ENCODE data around the gene MRPS15.

Gene MRPS15

DNA sequence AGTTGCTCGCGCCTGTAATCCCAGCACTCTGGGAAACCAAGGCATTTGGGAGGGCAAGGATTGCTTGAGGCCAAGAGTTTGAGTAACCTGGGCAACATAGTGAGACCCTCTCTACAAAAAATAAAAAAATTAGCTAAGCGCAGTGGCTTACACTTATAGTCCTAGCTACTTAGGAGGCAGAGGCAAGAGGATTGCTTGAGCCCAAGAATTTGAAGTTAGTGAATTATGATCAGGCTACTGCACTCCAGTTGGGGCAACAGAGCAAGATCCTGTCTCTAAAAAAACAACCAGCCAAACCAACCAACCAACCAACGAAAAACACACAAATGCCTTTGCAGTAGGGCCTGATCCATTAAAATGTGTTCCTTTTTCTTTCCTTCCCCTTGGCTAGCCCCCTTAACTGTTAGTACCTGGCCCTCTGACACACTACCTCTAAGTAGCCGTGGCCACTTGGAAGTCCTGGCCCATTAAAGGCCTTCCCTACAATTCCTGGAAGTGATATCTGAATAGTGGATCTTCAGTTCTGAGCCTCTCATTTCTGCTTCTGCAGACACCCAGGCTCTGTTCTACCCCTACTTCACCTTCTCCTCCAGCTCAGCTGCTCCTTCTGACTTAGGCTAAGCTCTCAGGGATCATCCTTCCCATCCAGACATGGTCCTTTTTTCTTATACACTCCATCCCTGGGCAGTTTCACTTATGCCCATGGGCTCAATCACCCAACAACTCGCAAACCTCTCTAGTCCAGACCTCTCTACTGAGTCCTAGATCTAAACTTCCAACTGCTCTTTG, 10.4 kb downstream of the MRPS15 start:
- Histone ChIP-seq H3K23ac (ENCODE audit: low read length in 2 of 2) (no peak overlapping the region), H4K91ac (ENCODE audit: low read length) (no peak overlapping the region), H3K4me3 (ENCODE audit: insufficient read depth in 1 of 2, low read depth in 1 of 2, low read length in 2 of 2) (no peak overlapping the region), H3K79me1 (replicated peaks; ENCODE audit: low read length, poor library complexity, severe bottlenecking) (peaks cover 9% of the 10 kb centered on the region), H3K4ac (ENCODE audit: low read depth in 1 of 2, low read length in 2 of 2) (no peak overlapping the region), H3K9ac (ENCODE audit: low read length) (no peak overlapping the region), H3K14ac (ENCODE audit: low read length in 2 of 2) (no peak overlapping the region), H3K18ac (ENCODE audit: low read depth in 1 of 2, low read length in 2 of 2) (no peak overlapping the region), H2BK120ac (ENCODE audit: low read depth, low read length) (no peak overlapping the region), H3K4me1 (ENCODE audit: control insufficient read depth, insufficient read depth, low read depth, low read length) (peaks cover 8% of the 10 kb centered on the region), H2AK5ac (ENCODE audit: low read length, severe bottlenecking) (no peak overlapping the region), H3K36me3 (ENCODE audit: control insufficient read depth in 1 of 2, insufficient read depth in 2 of 2, low read depth in 1 of 2, low read length in 2 of 2) (peaks cover 20 to 43% of the 10 kb centered on the region in 2 experiments), H2BK12ac (ENCODE audit: low read length in 2 of 2) (no peak overlapping the region), H2BK15ac (ENCODE audit: low read depth, poor library complexity, severe bottlenecking) (no peak overlapping the region), H4K8ac (ENCODE audit: low read length) (no peak overlapping the region), H3K4me2 (ENCODE audit: low read length, poor library complexity, severe bottlenecking) (no peak overlapping the region), H2BK5ac (ENCODE audit: low read depth, low read length, poor library complexity, severe bottlenecking) (no peak overlapping the region), H3K9me3 (ENCODE audit: control insufficient read depth, low read length) (no peaks in the 10 kb centered on the region), H3K27ac (ENCODE audit: low read length, poor library complexity, severe bottlenecking) (no peak overlapping the region), H3K27me3 (ENCODE audit: control insufficient read depth in 1 of 2, insufficient read depth in 1 of 2, low read length in 2 of 2) (no peaks in the 10 kb centered on the region), H2AFZ (ENCODE audit: low read depth, low read length) (no peak overlapping the region)
- 99% methylated on average over 6 of the region's 6 CpGs for WGBS
- DNase-seq = no peak

DNA sequence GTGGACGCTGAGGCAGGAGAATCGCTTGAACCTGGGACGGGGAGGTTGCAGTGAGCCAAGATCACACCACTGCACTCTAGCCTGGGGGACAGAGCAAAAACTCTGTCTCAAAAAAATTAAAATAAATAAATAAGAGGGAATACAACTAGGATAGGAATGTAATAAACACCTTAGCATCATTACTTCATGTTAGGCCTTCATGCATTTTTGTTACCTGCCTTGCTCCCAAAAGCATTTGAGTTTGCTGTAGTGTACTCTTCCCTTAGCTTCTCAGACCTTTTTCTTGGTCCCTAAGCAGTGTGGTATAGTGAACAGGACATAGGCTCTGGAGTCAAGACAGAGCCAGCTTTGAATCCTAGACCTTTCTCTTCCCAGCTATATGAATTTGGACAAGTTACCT, 11.1 kb downstream of the MRPS15 start:
- H3K9ac ChIP-seq (ENCODE audit: low read length) = no peak overlapping the region
- H3K18ac ChIP-seq (ENCODE audit: low read depth in 1 of 2, low read length in 2 of 2) = no peak overlapping the region
- H2BK12ac ChIP-seq (ENCODE audit: low read length in 2 of 2) = no peak overlapping the region
- no peak overlapping the region for H3K4me3 ChIP-seq (ENCODE audit: insufficient read depth in 1 of 2, low read depth in 1 of 2, low read length in 2 of 2)
- H3K79me1 ChIP-seq (replicated peaks; ENCODE audit: low read length, poor library complexity, severe bottlenecking) = peaks cover 11% of the 10 kb centered on the region
- H4K8ac ChIP-seq (ENCODE audit: low read length) = no peak overlapping the region
- peaks cover 20 to 38% of the 10 kb centered on the region in 2 experiments for H3K36me3 ChIP-seq (ENCODE audit: control insufficient read depth in 1 of 2, insufficient read depth in 2 of 2, low read depth in 1 of 2, low read length in 2 of 2)
- H3K4ac ChIP-seq (ENCODE audit: low read depth in 1 of 2, low read length in 2 of 2) = no peak overlapping the region
- no peaks in the 10 kb centered on the region for H3K27me3 ChIP-seq (ENCODE audit: control insufficient read depth in 1 of 2, insufficient read depth in 1 of 2, low read length in 2 of 2)
- H4K91ac ChIP-seq (ENCODE audit: low read length) = no peak overlapping the region
- no peak overlapping the region for H2BK120ac ChIP-seq (ENCODE audit: low read depth, low read length)
- WGBS = 100% methylated on average over 3 of the region's 3 CpGs
- H2AK5ac ChIP-seq (ENCODE audit: low read length, severe bottlenecking) = no peak overlapping the region
- no peak for DNase-seq
- no peak overlapping the region for H2BK5ac ChIP-seq (ENCODE audit: low read depth, low read length, poor library complexity, severe bottlenecking)
- no peak overlapping the region for H3K27ac ChIP-seq (ENCODE audit: low read length, poor library complexity, severe bottlenecking)
- H3K9me3 ChIP-seq (ENCODE audit: control insufficient read depth, low read length) = no peaks in the 10 kb centered on the region
- H2BK15ac ChIP-seq (ENCODE audit: low read depth, poor library complexity, severe bottlenecking) = no peak overlapping the region
- H3K23ac ChIP-seq (ENCODE audit: low read length in 2 of 2) = no peak overlapping the region
- H3K4me1 ChIP-seq (ENCODE audit: control insufficient read depth, insufficient read depth, low read depth, low read length) = peaks cover 8% of the 10 kb centered on the region
- no peak overlapping the region for H3K4me2 ChIP-seq (ENCODE audit: low read length, poor library complexity, severe bottlenecking)
- H2AFZ ChIP-seq (ENCODE audit: low read depth, low read length) = no peak overlapping the region
- no peak overlapping the region for H3K14ac ChIP-seq (ENCODE audit: low read length in 2 of 2)

DNA sequence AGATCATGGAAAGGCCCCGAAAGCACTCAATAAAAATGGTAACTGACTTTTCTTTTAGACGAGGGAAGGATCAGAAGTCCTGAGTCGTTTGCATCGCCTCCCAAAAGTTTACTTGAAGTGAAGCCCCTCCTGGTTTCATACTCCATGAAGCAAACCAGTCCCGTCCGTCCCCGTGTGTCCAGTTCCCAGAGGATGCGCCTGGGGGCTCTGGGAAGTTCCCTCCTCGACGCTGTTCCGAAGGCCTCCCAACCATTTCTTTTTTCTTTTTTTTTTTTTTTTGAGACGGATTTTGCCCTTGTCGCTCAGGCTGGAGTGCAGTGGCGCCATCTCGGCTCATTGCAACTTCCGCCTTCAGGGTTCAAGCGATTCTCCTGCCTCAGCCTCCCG, 13.3 kb downstream of the MRPS15 start:
- Histone ChIP-seq H2AFZ (ENCODE audit: low read depth, low read length) (peak overlapping the region; percentile 30), H3K9me3 (ENCODE audit: control insufficient read depth, low read length) (no peaks in the 10 kb centered on the region), H3K4me1 (ENCODE audit: control insufficient read depth, insufficient read depth, low read depth, low read length) (peaks cover 5% of the 10 kb centered on the region), H3K79me1 (replicated peaks; ENCODE audit: low read length, poor library complexity, severe bottlenecking) (peaks cover 9% of the 10 kb centered on the region), H3K27ac (ENCODE audit: low read length, poor library complexity, severe bottlenecking) (peak overlapping the region; percentile 65), H2BK120ac (ENCODE audit: low read depth, low read length) (peak overlapping the region; percentile 27), H3K36me3 (ENCODE audit: control insufficient read depth in 1 of 2, insufficient read depth in 2 of 2, low read depth in 1 of 2, low read length in 2 of 2) (peaks cover 14 to 26% of the 10 kb centered on the region in 2 experiments), H2BK5ac (ENCODE audit: low read depth, low read length, poor library complexity, severe bottlenecking) (no peak overlapping the region), H2BK15ac (ENCODE audit: low read depth, poor library complexity, severe bottlenecking) (no peak overlapping the region), H3K18ac (ENCODE audit: low read depth in 1 of 2, low read length in 2 of 2) (peak overlapping the region; percentile 59 to 94), H3K4me2 (ENCODE audit: low read length, poor library complexity, severe bottlenecking) (peak overlapping the region; percentile 49), H3K14ac (ENCODE audit: low read length in 2 of 2) (no peak overlapping the region), H2BK12ac (ENCODE audit: low read length in 2 of 2) (no peak overlapping the region), H3K9ac (ENCODE audit: low read length) (peak overlapping the region; percentile 99), H3K23ac (ENCODE audit: low read length in 2 of 2) (no peak overlapping the region), H3K4me3 (ENCODE audit: insufficient read depth in 1 of 2, low read depth in 1 of 2, low read length in 2 of 2) (peak overlapping the region; percentile 61 to 95), H2AK5ac (ENCODE audit: low read length, severe bottlenecking) (no peak overlapping the region), H4K8ac (ENCODE audit: low read length) (peak overlapping the region; percentile 97), H4K91ac (ENCODE audit: low read length) (no peak overlapping the region), H3K27me3 (ENCODE audit: control insufficient read depth in 1 of 2, insufficient read depth in 1 of 2, low read length in 2 of 2) (no peaks in the 10 kb centered on the region), H3K4ac (ENCODE audit: low read depth in 1 of 2, low read length in 2 of 2) (peak overlapping the region in 1 of 2 experiments; percentile 98)
- WGBS = 68% methylated on average over 18 of the region's 18 CpGs
- DNase-seq = no peak

DNA sequence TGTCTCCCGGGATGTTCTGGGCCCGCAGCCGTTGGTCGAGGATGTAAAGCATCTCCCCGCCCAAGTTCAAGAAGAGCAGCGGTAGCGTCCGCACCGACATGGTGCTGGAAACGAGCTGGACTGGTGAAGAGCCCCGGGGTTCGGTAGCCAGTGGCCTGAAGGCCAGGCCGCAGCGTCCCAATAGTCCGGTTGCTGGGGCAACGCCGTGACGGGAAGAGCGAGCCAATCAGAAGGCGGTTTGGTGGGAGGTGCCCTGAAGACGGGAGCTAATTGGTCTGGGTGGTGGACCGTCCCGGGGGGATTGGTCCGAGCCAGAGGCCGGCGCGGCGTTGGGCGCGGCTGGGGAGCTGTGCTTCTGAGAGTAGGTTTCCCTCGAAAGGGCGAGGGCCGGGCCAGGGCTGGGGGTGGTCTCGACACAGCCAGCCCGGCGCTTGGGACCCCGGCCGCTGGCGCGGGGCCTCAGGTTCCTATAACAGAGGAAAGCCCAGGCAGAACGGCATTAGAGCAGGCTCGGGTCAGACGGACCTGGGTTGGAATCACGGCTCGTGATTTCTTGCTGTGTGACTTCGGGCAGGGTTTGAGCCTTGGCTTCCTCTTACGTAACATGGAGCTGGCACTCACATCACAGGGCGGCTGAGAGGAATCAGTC, 13.8 kb downstream of the MRPS15 start, which contains the start of gene OSCP1:
Gene OSCP1, minus strand, starts transcription at position 182 of the 649 bp plus-strand sequence. Its CDS starts 82 bp downstream, at position 100.
- H3K9ac ChIP-seq (ENCODE audit: low read length) = peak within 1 kb of the TSS; percentile 99
- peaks cover 9 to 21% of the 10 kb centered on the region in 2 experiments for H3K36me3 ChIP-seq (ENCODE audit: control insufficient read depth in 1 of 2, insufficient read depth in 2 of 2, low read depth in 1 of 2, low read length in 2 of 2)
- H3K4me3 ChIP-seq (ENCODE audit: insufficient read depth in 1 of 2, low read depth in 1 of 2, low read length in 2 of 2) = peak within 1 kb of the TSS; percentile 61 to 95
- peak within 1 kb of the TSS; percentile 53 for H2AK5ac ChIP-seq (ENCODE audit: low read length, severe bottlenecking)
- WGBS = 3% methylated on average over 48 of the region's 48 CpGs
- H3K79me1 ChIP-seq (replicated peaks; ENCODE audit: low read length, poor library complexity, severe bottlenecking) = peaks cover 8% of the 10 kb centered on the region
- H3K4ac ChIP-seq (ENCODE audit: low read depth in 1 of 2, low read length in 2 of 2) = peak within 1 kb of the TSS; percentile 76 to 98
- H2BK5ac ChIP-seq (ENCODE audit: low read depth, low read length, poor library complexity, severe bottlenecking) = no peak within 1 kb of the TSS
- H3K9me3 ChIP-seq (ENCODE audit: control insufficient read depth, low read length) = no peaks in the 10 kb centered on the region
- H3K27ac ChIP-seq (ENCODE audit: low read length, poor library complexity, severe bottlenecking) = peak within 1 kb of the TSS; percentile 65
- no peaks in the 10 kb centered on the region for H3K27me3 ChIP-seq (ENCODE audit: control insufficient read depth in 1 of 2, insufficient read depth in 1 of 2, low read length in 2 of 2)
- H3K23ac ChIP-seq (ENCODE audit: low read length in 2 of 2) = no peak within 1 kb of the TSS
- peaks cover 5% of the 10 kb centered on the region for H3K4me1 ChIP-seq (ENCODE audit: control insufficient read depth, insufficient read depth, low read depth, low read length)
- peak within 1 kb of the TSS; percentile 98 for H4K8ac ChIP-seq (ENCODE audit: low read length)
- H3K18ac ChIP-seq (ENCODE audit: low read depth in 1 of 2, low read length in 2 of 2) = peak within 1 kb of the TSS; percentile 74 to 94
- H3K4me2 ChIP-seq (ENCODE audit: low read length, poor library complexity, severe bottlenecking) = peak within 1 kb of the TSS; percentile 92
- H3K14ac ChIP-seq (ENCODE audit: low read length in 2 of 2) = peak within 1 kb of the TSS in 1 of 2 experiments; percentile 8
- H2AFZ ChIP-seq (ENCODE audit: low read depth, low read length) = peak within 1 kb of the TSS; percentile 92
- peak; percentile 96 for DNase-seq
- H4K91ac ChIP-seq (ENCODE audit: low read length) = peak within 1 kb of the TSS; percentile 83
- peak within 1 kb of the TSS in 1 of 2 experiments; percentile 1 for H2BK12ac ChIP-seq (ENCODE audit: low read length in 2 of 2)
- peak within 1 kb of the TSS; percentile 27 for H2BK120ac ChIP-seq (ENCODE audit: low read depth, low read length)
- H2BK15ac ChIP-seq (ENCODE audit: low read depth, poor library complexity, severe bottlenecking) = no peak within 1 kb of the TSS
